Body of pancreas (tissue), 4 donors: ENCODE measurements around the gene HOXB2. TPM values are rescaled to one million over a fixed set of nuclear protein-coding genes. Genes with fewer than 3 reads are reported as not detected.
A peak's percentile ranks its signal among the peaks of the same experiment; 100 is the strongest.

Experiments used
- ATAC-seq: fragments of 150-250 bp; one replicate; pipeline ENCODE4 v1.9.1; 2016
- DNase-seq, 4 donors: peaks; one replicate each; pipeline ENCODE4 v3.0.0-alpha.2; 2019
- H3K27ac ChIP-seq, 4 donors: fragments of 200-600 bp; sonication (generic); 1 replicate in 3 of 4; 2 replicates in 1 of 4; pipeline versions ENCODE4 v1.5.1 to v1.6.1; 2016 to 2019; ENCODE audit warnings: mild to moderate bottlenecking in 1 of 4, mixed read lengths in 1 of 4, moderate library complexity in 1 of 4
- H3K27me3 ChIP-seq, 2 donors: fragments of 200-600 bp; sonication (generic); one replicate each; pipeline ENCODE4 v1.6.0; 2016; ENCODE audit warnings: mild to moderate bottlenecking in 1 of 2
- H3K36me3 ChIP-seq, 2 donors: fragments of 200-600 bp; sonication (generic); replicated peaks in 1 of 2; 2 replicates each; pipeline ENCODE4 v1.5.1; 2016; ENCODE audit warnings: low read depth in 2 of 2; ENCODE audit not compliant: insufficient read depth in 1 of 2
- H3K4me1 ChIP-seq: fragments of 200-600 bp; sonication (generic); one replicate; pipeline ENCODE4 v1.6.0; 2016
- H3K4me3 ChIP-seq, 2 donors: fragments of 200-600 bp; sonication (generic); 1 replicate in 1 of 2; 2 replicates in 1 of 2; pipeline ENCODE4 v1.5.1; 2016 to 2019
- H3K9me3 ChIP-seq, 3 donors: fragments of 200-600 bp; sonication (generic); 1 replicate in 2 of 3; 2 replicates in 1 of 3; pipeline ENCODE4 v1.5.1; 2016
- POLR2A ChIP-seq, 3 donors: fragments of 450-650 bp; IDR thresholded peaks; one replicate each; pipeline ENCODE4 v1.6.1; 2016; ENCODE audit warnings: antibody characterized with exemption in 3 of 3, mild to moderate bottlenecking in 2 of 3
- WGBS, 2 donors: methylation state at CpG; one replicate each; pipeline ENCODE4 v1.1.5; 2017; 5-methylcytosine and 5-hydroxymethylcytosine counted together
- intact Hi-C: fragments of 100-400 bp; cut with DNase I; formaldehyde crosslinking; loops from one replicate; pipeline ENCODE4 v1.15.1; 2023
- total RNA-seq, 2 donors: library from RNA; depleted of rRNA; stranded (reverse); fragments of >200 nt; gene quantifications; one replicate each; pipeline ENCODE4 v1.1.0, GENCODE V29; 2016
- TF ChIP-seq, protein P1 (sequence below), 7 experiments: fragments of 450-650 bp in 4 of 7; fragments of 200-600 bp in 3 of 7; sonication (generic) in 3 of 7; IDR thresholded peaks; one replicate each; pipeline ENCODE4 v1.5.1; 2016 to 2019; ENCODE audit warnings: antibody characterized with exemption in 7 of 7

The HOXB2 gene
- total RNA-seq, 2 donors from 2014 or later, result 13.7 to 32.3 TPM

DNA sequence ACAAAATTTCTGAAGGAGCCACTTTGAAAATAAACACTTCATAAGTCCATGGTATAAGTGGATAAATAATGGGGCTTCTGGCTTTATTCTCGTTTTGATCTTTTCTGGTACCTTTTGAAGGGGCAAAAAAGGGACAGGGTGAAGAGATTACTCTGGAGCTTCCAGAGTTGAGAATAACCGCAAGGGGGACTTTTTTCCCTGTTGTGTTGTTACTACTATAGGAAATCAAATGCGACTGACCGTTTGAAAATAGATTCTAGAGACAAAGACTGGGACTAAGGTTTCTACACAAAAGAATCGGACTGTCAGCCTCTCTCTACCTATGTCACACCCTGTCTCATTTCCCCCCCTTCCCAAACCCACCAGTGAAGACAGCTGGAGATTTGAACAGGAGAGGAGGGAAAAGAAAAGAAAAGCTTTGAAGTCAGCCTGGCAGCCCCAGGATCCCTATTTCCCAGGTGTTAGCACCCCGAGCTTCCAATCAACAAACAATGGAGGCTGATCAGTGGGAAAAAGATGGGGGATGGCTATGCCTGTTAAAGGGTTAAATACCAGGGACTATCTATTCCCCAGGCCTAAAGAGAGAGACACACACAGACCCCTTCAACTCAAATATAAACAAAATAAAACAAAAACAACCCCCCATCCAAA lies 24.9 kb upstream of the HOXB2 start:
- TF ChIP-seq, protein P1, sequence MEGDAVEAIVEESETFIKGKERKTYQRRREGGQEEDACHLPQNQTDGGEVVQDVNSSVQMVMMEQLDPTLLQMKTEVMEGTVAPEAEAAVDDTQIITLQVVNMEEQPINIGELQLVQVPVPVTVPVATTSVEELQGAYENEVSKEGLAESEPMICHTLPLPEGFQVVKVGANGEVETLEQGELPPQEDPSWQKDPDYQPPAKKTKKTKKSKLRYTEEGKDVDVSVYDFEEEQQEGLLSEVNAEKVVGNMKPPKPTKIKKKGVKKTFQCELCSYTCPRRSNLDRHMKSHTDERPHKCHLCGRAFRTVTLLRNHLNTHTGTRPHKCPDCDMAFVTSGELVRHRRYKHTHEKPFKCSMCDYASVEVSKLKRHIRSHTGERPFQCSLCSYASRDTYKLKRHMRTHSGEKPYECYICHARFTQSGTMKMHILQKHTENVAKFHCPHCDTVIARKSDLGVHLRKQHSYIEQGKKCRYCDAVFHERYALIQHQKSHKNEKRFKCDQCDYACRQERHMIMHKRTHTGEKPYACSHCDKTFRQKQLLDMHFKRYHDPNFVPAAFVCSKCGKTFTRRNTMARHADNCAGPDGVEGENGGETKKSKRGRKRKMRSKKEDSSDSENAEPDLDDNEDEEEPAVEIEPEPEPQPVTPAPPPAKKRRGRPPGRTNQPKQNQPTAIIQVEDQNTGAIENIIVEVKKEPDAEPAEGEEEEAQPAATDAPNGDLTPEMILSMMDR (IDR thresholded peaks at IDR 0.05), result no peak
- TF ChIP-seq POLR2A (IDR thresholded peaks at IDR 0.05), result no peak
- H3K27ac ChIP-seq, result peak overlapping the region in 1 of 4 donors; percentile 7
- no peak overlapping the region for H3K4me3 ChIP-seq
- no peaks in the 10 kb centered on the region for H3K36me3 ChIP-seq
- DNase-seq (no peak), ATAC-seq (no peak)
- intact Hi-C loops, result no loop called here
- peaks cover 0 to 29% of the 10 kb centered on the region in 2 donors for H3K27me3 ChIP-seq
- H3K9me3 ChIP-seq, result no peaks in the 10 kb centered on the region
- H3K4me1 ChIP-seq, result peaks cover 7% of the 10 kb centered on the region
- WGBS, 2 donors, result 10 to 22% methylated on average over 6 of the region's 6 CpGs

DNA sequence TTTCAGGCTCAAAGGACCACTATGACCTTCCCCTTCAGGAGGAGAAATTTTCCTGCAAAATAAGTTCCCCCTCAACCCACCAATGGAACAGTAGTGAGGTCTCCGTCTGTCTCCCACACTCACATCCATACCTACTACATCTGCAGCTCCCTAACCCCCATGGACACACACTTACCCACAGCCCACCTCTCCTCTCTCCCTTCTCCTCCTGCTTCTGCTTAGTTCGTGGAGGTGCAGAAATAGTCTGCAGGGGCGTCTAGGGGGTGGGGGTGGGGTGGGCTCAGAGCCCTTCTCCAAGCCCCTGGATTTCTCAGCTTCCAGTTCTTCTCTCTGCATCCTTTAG lies 24.3 kb upstream of the HOXB2 start:
- WGBS, 2 donors, result 6 to 15% methylated on average over 3 of the region's 3 CpGs
- DNase-seq (no peak), ATAC-seq (no peak)
- H3K27me3 ChIP-seq, result peaks cover 0 to 23% of the 10 kb centered on the region in 2 donors
- TF ChIP-seq, protein P1 (IDR thresholded peaks at IDR 0.05), result no peak
- TF ChIP-seq POLR2A (IDR thresholded peaks at IDR 0.05), result no peak
- peaks cover 12% of the 10 kb centered on the region for H3K4me1 ChIP-seq
- no peaks in the 10 kb centered on the region for H3K9me3 ChIP-seq
- no peak overlapping the region for H3K27ac ChIP-seq
- intact Hi-C loops, result no loop called here
- no peaks in the 10 kb centered on the region for H3K36me3 ChIP-seq
- H3K4me3 ChIP-seq, result no peak overlapping the region

DNA sequence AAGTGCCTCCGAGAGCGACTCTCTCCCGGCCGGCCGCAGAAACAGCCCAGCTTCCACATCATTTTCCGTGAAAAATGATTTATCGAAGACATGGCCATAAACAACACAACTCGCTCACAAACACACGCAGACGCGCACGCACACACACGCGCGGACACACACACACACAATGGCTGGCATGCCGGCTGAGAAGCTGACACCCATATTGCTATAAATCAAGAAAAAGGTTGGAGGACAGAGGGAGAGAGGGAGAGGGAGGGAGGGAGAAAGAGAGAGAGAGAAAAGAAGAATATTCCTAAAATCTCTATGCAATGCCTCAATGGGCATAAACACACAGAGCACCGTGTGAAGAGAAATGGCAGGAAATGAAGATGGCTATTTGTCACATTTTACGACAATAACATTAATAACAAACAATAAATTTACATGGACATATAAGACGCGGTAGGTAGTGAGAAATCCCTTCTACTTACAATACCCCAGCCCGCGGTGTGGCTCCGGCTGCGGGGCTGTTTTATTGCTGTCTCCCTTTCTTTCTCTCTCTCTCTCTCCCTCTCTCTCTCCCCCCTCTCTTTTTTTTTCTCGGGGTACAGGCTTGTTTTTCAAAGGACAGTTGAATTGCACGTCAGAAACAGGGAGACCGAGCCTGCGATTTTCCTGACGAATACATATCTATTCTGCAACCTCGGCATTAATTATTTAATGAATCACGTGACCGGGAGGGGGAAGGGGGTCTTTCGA lies 23.8 kb upstream of the HOXB2 start:
- no peaks in the 10 kb centered on the region for H3K9me3 ChIP-seq
- peaks cover 0 to 24% of the 10 kb centered on the region in 2 donors for H3K27me3 ChIP-seq
- TF ChIP-seq, protein P1 (IDR thresholded peaks at IDR 0.05), result no peak
- TF ChIP-seq POLR2A (IDR thresholded peaks at IDR 0.05), result no peak
- H3K4me1 ChIP-seq, result peaks cover 12% of the 10 kb centered on the region
- no peak for DNase-seq
- no peak overlapping the region for H3K4me3 ChIP-seq
- no peaks in the 10 kb centered on the region for H3K36me3 ChIP-seq
- peak overlapping the region in 1 of 4 donors; percentile 21 for H3K27ac ChIP-seq
- intact Hi-C loops, result no loop called here
- ATAC-seq, result no peak
- WGBS, 2 donors, result 12 to 13% methylated on average over 33 of the region's 33 CpGs

DNA sequence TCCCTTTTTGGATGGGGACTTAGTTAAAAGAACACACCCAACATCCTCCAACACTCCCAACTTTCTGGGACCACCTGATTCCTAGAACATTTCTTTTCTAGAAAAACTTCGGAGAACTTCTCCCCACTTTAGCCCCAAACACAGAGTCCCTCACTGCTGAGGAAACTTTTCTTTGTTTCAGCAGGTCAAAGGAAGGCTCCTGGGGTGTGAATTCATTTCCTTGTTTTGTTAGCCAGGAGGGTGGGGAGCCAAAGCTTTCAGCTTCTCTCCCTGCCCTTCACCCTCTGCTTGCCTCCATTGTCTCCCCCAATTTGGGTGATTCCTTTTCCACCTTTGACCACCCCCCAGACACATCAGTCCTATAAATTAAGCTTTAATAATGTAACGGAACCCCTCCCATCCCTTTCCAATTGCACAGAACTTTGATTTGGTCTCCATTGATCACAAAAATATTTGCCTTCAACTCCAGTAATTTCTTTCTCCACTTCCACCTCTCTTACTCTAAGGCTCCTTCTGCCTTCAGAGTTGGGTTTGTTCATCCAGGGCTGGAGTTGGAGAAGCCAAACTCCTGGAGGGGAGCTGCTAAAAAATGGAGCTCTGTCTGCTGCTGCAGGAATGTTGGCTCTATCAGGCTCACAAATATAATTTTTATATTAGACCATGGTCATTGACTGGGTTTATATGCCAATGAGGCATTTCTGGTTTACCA lies 22.9 kb upstream of the HOXB2 start:
- H3K27ac ChIP-seq, result peak overlapping the region in 1 of 4 donors; percentile 21
- no peak for TF ChIP-seq POLR2A (IDR thresholded peaks at IDR 0.05)
- TF ChIP-seq, protein P1 (IDR thresholded peaks at IDR 0.05), result no peak
- H3K27me3 ChIP-seq, result peaks cover 0 to 31% of the 10 kb centered on the region in 2 donors
- no peak overlapping the region for H3K4me3 ChIP-seq
- peaks cover 13% of the 10 kb centered on the region for H3K4me1 ChIP-seq
- WGBS, 2 donors, result 29 to 41% methylated on average over 2 of the region's 2 CpGs
- DNase-seq (no peak), ATAC-seq (no peak)
- no peaks in the 10 kb centered on the region for H3K36me3 ChIP-seq
- intact Hi-C loops, result no loop called here
- H3K9me3 ChIP-seq, result no peaks in the 10 kb centered on the region
